ENCODE data around the gene ADD3.
"Not testable (repeated sequence)": the region's sequence is repeated elsewhere in the genome, so short reads cannot be mapped to it uniquely, and the experiment has no call there.

Gene ADD3

GRCh38 chr10:109984013-109984412 lies 23.8 kb upstream of the ADD3 start:
- DNase-seq (ENCODE audit: low read depth) = no peak
- TF ChIP-seq CTCF (IDR thresholded peaks at IDR 0.05; ENCODE audit: low read depth, low read length, missing control alignments) = no peak
- H3K4me3 ChIP-seq (ENCODE audit: low read depth, low read length) = no peak overlapping the region

- H3K4me3 ChIP-seq (ENCODE audit: low read depth, low read length); DNase-seq (ENCODE audit: low read depth): not testable (repeated sequence)
Observed at GRCh38 chr10:109985768-109986167, 22.0 kb upstream of the ADD3 start.

GRCh38 chr10:109987452-109988211 lies 20.2 kb upstream of the ADD3 start:
- no peak for DNase-seq (ENCODE audit: low read depth)
- no peak overlapping the region for H3K4me3 ChIP-seq (ENCODE audit: low read depth, low read length)
- no peak for TF ChIP-seq CTCF (IDR thresholded peaks at IDR 0.05; ENCODE audit: low read depth, low read length, missing control alignments)

GRCh38 chr10:109988212-109988596 lies 19.6 kb upstream of the ADD3 start:
- TF ChIP-seq CTCF (IDR thresholded peaks at IDR 0.05; ENCODE audit: low read depth, low read length, missing control alignments) = no peak
- no peak for DNase-seq (ENCODE audit: low read depth)
- H3K4me3 ChIP-seq (ENCODE audit: low read depth, low read length) = no peak overlapping the region

GRCh38 chr10:109991266-109991855 lies 16.4 kb upstream of the ADD3 start:
- no peak overlapping the region for H3K4me3 ChIP-seq (ENCODE audit: low read depth, low read length)
- no peak for TF ChIP-seq CTCF (IDR thresholded peaks at IDR 0.05; ENCODE audit: low read depth, low read length, missing control alignments)
- DNase-seq (ENCODE audit: low read depth) = no peak

GRCh38 chr10:109992485-109992884 lies 15.3 kb upstream of the ADD3 start:
- TF ChIP-seq CTCF (IDR thresholded peaks at IDR 0.05; ENCODE audit: low read depth, low read length, missing control alignments) = no peak
- no peak overlapping the region for H3K4me3 ChIP-seq (ENCODE audit: low read depth, low read length)
- DNase-seq (ENCODE audit: low read depth) = no peak

GRCh38 chr10:109993551-109994330 lies 14.0 kb upstream of the ADD3 start:
- DNase-seq (ENCODE audit: low read depth) = no peak
- H3K4me3 ChIP-seq (ENCODE audit: low read depth, low read length) = no peak overlapping the region
- no peak for TF ChIP-seq CTCF (IDR thresholded peaks at IDR 0.05; ENCODE audit: low read depth, low read length, missing control alignments)
